Neural cell (in vitro differentiated cells): Measurements from ENCODE around the gene FNDC8. TPM values are rescaled to one million over a fixed set of nuclear protein-coding genes. Genes with fewer than 3 reads are reported as not detected.

Source experiments
- H2AFZ ChIP-seq: fragments of 200-600, 300-800 bp; sonication (generic), shearing (Covaris generic); 2 replicates; pipeline ENCODE4 v1.6.0; 2014; ENCODE audit warnings: low read depth, mild to moderate bottlenecking, antibody characterized with exemption, low read length, moderate library complexity
- H3F3A ChIP-seq: fragments of 200-600 bp; shearing (Covaris generic); 2 replicates; pipeline ENCODE4 v1.6.1; 2016; ENCODE audit warnings: mild to moderate bottlenecking, moderate library complexity, mixed read lengths, antibody characterized with exemption, low read length; ENCODE audit not compliant: insufficient read depth, poor library complexity, severe bottlenecking
- H3K27ac ChIP-seq: fragments of 200-600, 300-800 bp; sonication (generic), shearing (Covaris generic); 2 replicates; pipeline ENCODE4 v1.5.1; 2014; ENCODE audit warnings: mild to moderate bottlenecking, low read length, moderate library complexity
- H3K27me3 ChIP-seq: fragments of 300-800, 200-600 bp; sonication (generic), shearing (Covaris generic); 2 replicates; pipeline ENCODE4 v1.6.0; 2014; ENCODE audit warnings: mild to moderate bottlenecking, low read depth, low read length, moderate library complexity; ENCODE audit not compliant: insufficient read depth
- H3K36me3 ChIP-seq: fragments of 300-800, 200-600 bp; sonication (generic), shearing (Covaris generic); 2 replicates; pipeline ENCODE4 v1.5.1; 2014; ENCODE audit warnings: mild to moderate bottlenecking, antibody characterized with exemption, low read length, moderate library complexity; ENCODE audit not compliant: insufficient read depth
- H3K4me2 ChIP-seq: fragments of 300-800, 200-600 bp; sonication (generic), shearing (Covaris generic); 2 replicates; pipeline ENCODE4 v1.6.0; 2014; ENCODE audit warnings: mild to moderate bottlenecking, low read length
- H3K4me3 ChIP-seq: fragments of 300-800, 200-600 bp; sonication (generic), shearing (Covaris generic); 2 replicates; pipeline ENCODE4 v1.5.1; 2014; ENCODE audit warnings: mild to moderate bottlenecking, low read length, moderate library complexity
- H3K79me2 ChIP-seq: fragments of 200-600 bp; shearing (Covaris generic); replicated peaks from 2 replicates; pipeline ENCODE4 v1.6.0; 2014; ENCODE audit warnings: mild to moderate bottlenecking, low read length, moderate library complexity; ENCODE audit not compliant: insufficient read depth
- H3K9ac ChIP-seq: fragments of 300-800, 200-600 bp; sonication (generic), shearing (Covaris generic); 2 replicates; pipeline ENCODE4 v1.6.1; 2016; ENCODE audit warnings: mild to moderate bottlenecking, low read length, mixed read lengths
- H3K9me2 ChIP-seq: fragments of 200-600 bp; shearing (Covaris generic); 2 replicates; pipeline ENCODE4 v1.6.1; 2016; ENCODE audit warnings: mild to moderate bottlenecking, low read length, mixed read lengths; ENCODE audit not compliant: insufficient read depth
- H3K9me3 ChIP-seq: fragments of 200-600, 300-800 bp; sonication (generic), shearing (Covaris generic); 2 replicates; pipeline ENCODE4 v1.6.1; 2016; ENCODE audit warnings: mild to moderate bottlenecking, mixed run types, low read length, moderate library complexity, mixed read lengths
- H4K20me1 ChIP-seq: fragments of 200-600 bp; shearing (Covaris generic); 2 replicates; pipeline ENCODE4 v1.6.1; 2016; ENCODE audit warnings: mild to moderate bottlenecking, mixed run types; ENCODE audit not compliant: insufficient read depth
- CTCF ChIP-seq: fragments of 450-650 bp; IDR thresholded peaks from 2 replicates; pipeline ENCODE4 v1.5.1; 2014; ENCODE audit warnings: antibody characterized with exemption, mild to moderate bottlenecking, moderate library complexity; ENCODE audit not compliant: poor library complexity, severe bottlenecking
- EP300 ChIP-seq: fragments of 450-650 bp; conservative IDR thresholded peaks from 2 replicates; pipeline ENCODE4 v1.6.1; 2014; ENCODE audit warnings: antibody characterized with exemption, mild to moderate bottlenecking, moderate library complexity; ENCODE audit not compliant: poor library complexity, severe bottlenecking
- EZH2 ChIP-seq: fragments of 200-600, 300-800 bp; shearing (Covaris generic), sonication (generic); IDR thresholded peaks from 2 replicates; pipeline ENCODE4 v1.6.1; 2014; ENCODE audit warnings: antibody characterized with exemption, low read length, borderline replicate concordance, mild to moderate bottlenecking; ENCODE audit not compliant: insufficient read depth, poor library complexity, severe bottlenecking
- MXI1 ChIP-seq: fragments of 450-650 bp; conservative IDR thresholded peaks from 2 replicates; pipeline ENCODE4 v1.6.1; 2014; ENCODE audit warnings: antibody characterized with exemption, mild to moderate bottlenecking; ENCODE audit not compliant: poor library complexity, severe bottlenecking
- POLR2AphosphoS5 ChIP-seq: IDR thresholded peaks from 2 replicates; pipeline ENCODE4 v1.6.1; 2012
- RAD21 ChIP-seq: fragments of 450-650 bp; conservative IDR thresholded peaks from 2 replicates; pipeline ENCODE4 v1.6.1; 2014; ENCODE audit warnings: antibody characterized with exemption, mild to moderate bottlenecking, moderate library complexity
- REST ChIP-seq: IDR thresholded peaks from 2 replicates; pipeline ENCODE4 v1.6.1; 2012; ENCODE audit warnings: borderline replicate concordance
- SMC3 ChIP-seq: fragments of 450-650 bp; conservative IDR thresholded peaks from 2 replicates; pipeline ENCODE4 v1.6.1; 2014; ENCODE audit warnings: antibody characterized with exemption, mild to moderate bottlenecking, moderate library complexity; ENCODE audit not compliant: poor library complexity
- TAF1 ChIP-seq: IDR thresholded peaks from 2 replicates; pipeline ENCODE4 v1.6.1; 2012; ENCODE audit warnings: low read depth
- polyA plus RNA-seq: library from polyadenylated mRNA; depleted of rRNA; stranded (reverse); fragments of >200 nt; gene quantifications from 2 replicates; pipeline ENCODE4 v1.2.3, GENCODE V29; 2014

FNDC8 gene
- polyA plus RNA-seq, 1 donor from 2014 or later: not detected

GRCh38 chr17:35097776-35098175, 23.6 kb upstream of the FNDC8 start:
- Histone ChIP-seq H3K4me2 (no peak overlapping the region), H3K9me3 (no peaks in the 10 kb centered on the region), H3F3A (no peaks in the 10 kb centered on the region), H3K79me2 (no peaks in the 10 kb centered on the region), H2AFZ (no peak overlapping the region), H3K9ac (no peak overlapping the region), H3K9me2 (no peaks in the 10 kb centered on the region), H3K36me3 (peaks cover 5% of the 10 kb centered on the region), H3K27me3 (no peaks in the 10 kb centered on the region), H3K4me3 (no peak overlapping the region), H3K27ac (no peak overlapping the region), H4K20me1 (no peaks in the 10 kb centered on the region)
- TF ChIP-seq TAF1 (no peak), REST (no peak), MXI1 (no peak), POLR2AphosphoS5 (no peak)

- TF ChIP-seq REST (no peak), MXI1 (no peak), RAD21 (no peak), EZH2 (no peak), SMC3 (no peak)
- Histone ChIP-seq H2AFZ (no peak overlapping the region), H3K4me3 (no peak overlapping the region), H3F3A (no peaks in the 10 kb centered on the region), H3K27ac (no peak overlapping the region), H3K27me3 (no peaks in the 10 kb centered on the region), H3K9me3 (no peaks in the 10 kb centered on the region), H3K4me2 (no peak overlapping the region), H3K36me3 (peaks cover 5% of the 10 kb centered on the region), H4K20me1 (no peaks in the 10 kb centered on the region), H3K79me2 (no peaks in the 10 kb centered on the region), H3K9ac (no peak overlapping the region), H3K9me2 (no peaks in the 10 kb centered on the region)
These were observed 21.5 kb upstream of the FNDC8 start for GRCh38 chr17:35099908-35100307.

- H3K4me3 ChIP-seq: no peak overlapping the region
- H3F3A ChIP-seq: no peaks in the 10 kb centered on the region
- no peaks in the 10 kb centered on the region for H3K9me2 ChIP-seq
- no peaks in the 10 kb centered on the region for H4K20me1 ChIP-seq
- H3K79me2 ChIP-seq: no peaks in the 10 kb centered on the region
- no peak overlapping the region for H3K27ac ChIP-seq
- H3K9me3 ChIP-seq: no peaks in the 10 kb centered on the region
- H3K9ac ChIP-seq: no peak overlapping the region
- no peak for TF ChIP-seq MXI1
- TF ChIP-seq EZH2: no peak
- TF ChIP-seq POLR2AphosphoS5: no peak
- TF ChIP-seq CTCF: no peak
- no peak for TF ChIP-seq REST
- no peak for TF ChIP-seq SMC3
- TF ChIP-seq TAF1: no peak
- TF ChIP-seq RAD21: no peak
- TF ChIP-seq EP300: no peak
- no peak overlapping the region for H3K4me2 ChIP-seq
- H3K27me3 ChIP-seq: no peaks in the 10 kb centered on the region
- peaks cover 5% of the 10 kb centered on the region for H3K36me3 ChIP-seq
- no peak overlapping the region for H2AFZ ChIP-seq
These were observed 20.4 kb upstream of the FNDC8 start for GRCh38 chr17:35101036-35101435.
